GM23248 (cell line): Measurements from ENCODE around the gene HSPD1. TPM values are rescaled to one million over a fixed set of nuclear protein-coding genes. Genes with fewer than 3 reads are reported as not detected.
"Not testable (repeated sequence)": the region's sequence is repeated elsewhere in the genome, so short reads cannot be mapped to it uniquely, and the experiment has no call there.

ENCODE experiments used
- DNase-seq: peaks from one replicate; pipeline ENCODE4 v3.0.0-alpha.2; 2015
- H2AFZ ChIP-seq: fragments of 200-600 bp; sonication (generic); 2 replicates; pipeline ENCODE4 v1.6.1; 2016; ENCODE audit warnings: antibody characterized with exemption
- H3F3A ChIP-seq: fragments of 200-600 bp; sonication (generic); 2 replicates; pipeline ENCODE4 v1.6.1; 2016; ENCODE audit warnings: mild to moderate bottlenecking, antibody characterized with exemption, mixed run types; ENCODE audit not compliant: insufficient read depth
- H3K27ac ChIP-seq: fragments of 200-600 bp; sonication (generic); 2 replicates; pipeline ENCODE4 v1.5.1; 2016; ENCODE audit warnings: mild to moderate bottlenecking
- H3K27me3 ChIP-seq: fragments of 200-600 bp; sonication (generic); replicated peaks from 2 replicates; pipeline ENCODE4 v1.6.1; 2016; ENCODE audit warnings: mild to moderate bottlenecking; ENCODE audit not compliant: insufficient read depth
- H3K36me3 ChIP-seq: fragments of 200-600 bp; sonication (generic); 2 replicates; pipeline ENCODE4 v1.6.1; 2016; ENCODE audit warnings: low read depth, mild to moderate bottlenecking
- H3K4me1 ChIP-seq: fragments of 200-600 bp; sonication (generic); 2 replicates; pipeline ENCODE4 v1.6.1; 2016; ENCODE audit warnings: mild to moderate bottlenecking; ENCODE audit not compliant: insufficient read depth
- H3K4me2 ChIP-seq: fragments of 200-600 bp; sonication (generic); one replicate; pipeline ENCODE4 v1.6.1; 2016; ENCODE audit warnings: mild to moderate bottlenecking; ENCODE audit not compliant: unreplicated experiment
- H3K4me3 ChIP-seq: fragments of 200-600 bp; sonication (generic); 2 replicates; pipeline ENCODE4 v1.5.1; 2016; ENCODE audit warnings: mild to moderate bottlenecking
- H3K79me2 ChIP-seq: fragments of 200-600 bp; sonication (generic); 2 replicates; pipeline ENCODE4 v1.6.1; 2016; ENCODE audit warnings: mild to moderate bottlenecking; ENCODE audit not compliant: insufficient read depth
- H3K9ac ChIP-seq: fragments of 200-600 bp; sonication (generic); 2 replicates; pipeline ENCODE4 v1.6.1; 2016; ENCODE audit warnings: mild to moderate bottlenecking
- H3K9me2 ChIP-seq: fragments of 200-600 bp; sonication (generic); 2 replicates; pipeline ENCODE4 v1.6.1; 2016; ENCODE audit warnings: mixed run types, mild to moderate bottlenecking, moderate library complexity; ENCODE audit not compliant: insufficient read depth
- H3K9me3 ChIP-seq: fragments of 200-600 bp; sonication (generic); one replicate; pipeline ENCODE4 v1.6.1; 2017; ENCODE audit warnings: low read depth
- H4K20me1 ChIP-seq: fragments of 200-600 bp; sonication (generic); 2 replicates; pipeline ENCODE4 v1.6.0; 2016; ENCODE audit not compliant: insufficient read depth
- EZH2 ChIP-seq: fragments of 200-600 bp; sonication (generic); IDR thresholded peaks from 2 replicates; pipeline ENCODE4 v1.6.1; 2018; ENCODE audit warnings: antibody characterized with exemption, mild to moderate bottlenecking; ENCODE audit not compliant: insufficient read depth, poor library complexity, severe bottlenecking
- EZH2phosphoT487 ChIP-seq: fragments of 200-600 bp; sonication (generic); IDR thresholded peaks from 2 replicates; pipeline ENCODE4 v1.6.1; 2018; ENCODE audit warnings: antibody characterized with exemption, moderate library complexity, mild to moderate bottlenecking, low read depth; ENCODE audit not compliant: insufficient read depth
- WGBS, 2 experiments: methylation state at CpG; one replicate each; pipeline ENCODE4 v1.1.6; 2015 to 2017; ENCODE audit warnings: low lambda C conversion rate in 2 of 2, low coverage in 1 of 2; ENCODE audit errors: missing lambda C conversion rate in 2 of 2; 5-methylcytosine and 5-hydroxymethylcytosine counted together
- in situ Hi-C: fragments of 300-500 bp; cut with MboI; formaldehyde crosslinking; loops from 2 replicates; pipeline ENCODE4 v1.15.0; 2020
- polyA plus RNA-seq: library from polyadenylated mRNA; unstranded; fragments of >200 nt; fragmentation: Nextera tagmentation; extraction: Ambion mirVana; gene quantifications from 2 replicates; pipeline ENCODE4 v1.2.1, GENCODE V29; 2016
- total RNA-seq: library from RNA; depleted of rRNA; stranded (reverse); fragments of >200 nt; shearing (Covaris generic); gene quantifications from 2 replicates; pipeline ENCODE4 v1.2.3, GENCODE V29; 2014

Gene HSPD1
- total and polyA plus RNA-seq, 2 experiments from 2014 or later, result 151 to 214 TPM

GRCh38 chr2:197496695-197497094 is 2.9 kb downstream of the HSPD1 start:
- peaks cover 31% of the 10 kb centered on the region for H3F3A ChIP-seq
- H3K27ac ChIP-seq, result no peak overlapping the region
- H3K27me3 ChIP-seq, result no peaks in the 10 kb centered on the region
- peak overlapping the region; percentile 92 for H3K4me2 ChIP-seq
- no peak overlapping the region for H2AFZ ChIP-seq
- H3K4me1 ChIP-seq, result peaks cover 25% of the 10 kb centered on the region
- no peaks in the 10 kb centered on the region for H3K9me2 ChIP-seq
- H3K4me3 ChIP-seq, result no peak overlapping the region
- peaks cover 92% of the 10 kb centered on the region for H3K79me2 ChIP-seq
- TF ChIP-seq EZH2phosphoT487 (no peak), EZH2 (no peak)
- DNase-seq, result no peak
- no peak overlapping the region for H3K9ac ChIP-seq
- H3K9me3 ChIP-seq, result no peaks in the 10 kb centered on the region
- H3K36me3 ChIP-seq, result peaks cover 58% of the 10 kb centered on the region
- H4K20me1 ChIP-seq, result no peaks in the 10 kb centered on the region
- in situ Hi-C loops, result no loop called here

DNA sequence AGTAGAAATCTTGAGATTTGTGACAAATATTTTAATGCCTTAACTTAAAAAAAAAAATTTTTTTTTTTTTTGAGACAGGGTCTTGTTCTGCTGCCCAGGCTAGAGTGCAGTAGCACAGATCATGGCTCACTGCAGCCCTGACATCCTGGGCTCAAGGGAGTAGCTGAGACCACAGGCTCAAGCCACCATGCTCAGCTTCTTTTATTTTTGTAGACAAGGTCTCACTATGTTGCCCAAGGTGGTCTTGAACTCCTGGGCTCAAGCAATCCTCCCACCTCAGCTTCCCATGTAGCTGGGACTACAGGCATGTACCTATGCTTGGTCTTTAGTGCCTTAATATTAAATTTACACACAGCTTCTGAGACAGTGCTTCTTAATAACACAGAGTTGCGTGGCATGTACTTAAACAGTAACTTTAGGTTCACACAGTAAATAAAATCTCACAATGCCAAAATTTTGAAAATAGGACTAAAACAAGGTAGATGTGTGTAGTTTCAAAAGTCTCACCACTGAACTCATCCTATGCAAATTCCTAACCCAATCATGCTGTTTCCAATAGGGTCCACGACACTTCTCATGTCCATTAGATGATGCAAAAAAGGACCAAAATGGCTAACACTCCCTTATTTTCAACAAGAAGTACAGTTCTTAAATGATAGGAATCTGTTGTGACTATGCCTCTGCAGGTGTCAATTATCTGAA is 4.1 kb downstream of the HSPD1 start:
- no peak overlapping the region for H3K9ac ChIP-seq
- H3K36me3 ChIP-seq, result peaks cover 67% of the 10 kb centered on the region
- no peaks in the 10 kb centered on the region for H4K20me1 ChIP-seq
- peaks cover 28% of the 10 kb centered on the region for H3F3A ChIP-seq
- no peak overlapping the region for H3K27ac ChIP-seq
- H2AFZ ChIP-seq, result no peak overlapping the region
- 94 to 98% methylated on average over 2 of the region's 2 CpGs for WGBS, 2 experiments
- no peaks in the 10 kb centered on the region for H3K9me2 ChIP-seq
- H3K4me1 ChIP-seq, result peaks cover 25% of the 10 kb centered on the region
- no peaks in the 10 kb centered on the region for H3K9me3 ChIP-seq
- H3K4me3 ChIP-seq, result no peak overlapping the region
- no peak for DNase-seq
- in situ Hi-C loops, result no loop called here
- no peaks in the 10 kb centered on the region for H3K27me3 ChIP-seq
- H3K4me2 ChIP-seq, result no peak overlapping the region
- H3K79me2 ChIP-seq, result peaks cover 86% of the 10 kb centered on the region
- TF ChIP-seq EZH2 (no peak), EZH2phosphoT487 (no peak)

GRCh38 chr2:197487385-197487784 is 12.3 kb downstream of the HSPD1 start:
- no peak overlapping the region for H3K9ac ChIP-seq
- H3K27me3 ChIP-seq, result no peaks in the 10 kb centered on the region
- no peaks in the 10 kb centered on the region for H3K9me2 ChIP-seq
- DNase-seq, result no peak
- no peak overlapping the region for H2AFZ ChIP-seq
- 95 to 97% methylated on average over 4 of the region's 4 CpGs for WGBS, 2 experiments
- H3K4me3 ChIP-seq, result no peak overlapping the region
- peaks cover 73% of the 10 kb centered on the region for H3K36me3 ChIP-seq
- no peaks in the 10 kb centered on the region for H3K4me1 ChIP-seq
- H3K9me3 ChIP-seq, result no peaks in the 10 kb centered on the region
- in situ Hi-C loops, result no loop called here
- H3F3A ChIP-seq, result peaks cover 86% of the 10 kb centered on the region
- H3K79me2 ChIP-seq, result peaks cover 17% of the 10 kb centered on the region
- no peak overlapping the region for H3K27ac ChIP-seq
- no peaks in the 10 kb centered on the region for H4K20me1 ChIP-seq
- no peak for TF ChIP-seq EZH2
- TF ChIP-seq EZH2phosphoT487, result no peak
- no peak overlapping the region for H3K4me2 ChIP-seq

GRCh38 chr2:197486175-197486574 is 13.5 kb downstream of the HSPD1 start:
- no peak for TF ChIP-seq EZH2
- no peak for TF ChIP-seq EZH2phosphoT487
- no peaks in the 10 kb centered on the region for H3K9me3 ChIP-seq
- H3K9me2 ChIP-seq, result no peaks in the 10 kb centered on the region
- 75 to 81% methylated on average over 2 of the region's 2 CpGs for WGBS, 2 experiments
- peaks cover 62% of the 10 kb centered on the region for H3K36me3 ChIP-seq
- H3F3A ChIP-seq, result peaks cover 77% of the 10 kb centered on the region
- H4K20me1 ChIP-seq, result no peaks in the 10 kb centered on the region
- H3K9ac ChIP-seq, result no peak overlapping the region
- H3K4me1 ChIP-seq, result no peaks in the 10 kb centered on the region
- no peak overlapping the region for H2AFZ ChIP-seq
- H3K4me3 ChIP-seq, result no peak overlapping the region
- DNase-seq, result no peak
- no peak overlapping the region for H3K27ac ChIP-seq
- peaks cover 5% of the 10 kb centered on the region for H3K79me2 ChIP-seq
- H3K4me2 ChIP-seq, result no peak overlapping the region
- in situ Hi-C loops, result no loop called here
- H3K27me3 ChIP-seq, result no peaks in the 10 kb centered on the region

DNA sequence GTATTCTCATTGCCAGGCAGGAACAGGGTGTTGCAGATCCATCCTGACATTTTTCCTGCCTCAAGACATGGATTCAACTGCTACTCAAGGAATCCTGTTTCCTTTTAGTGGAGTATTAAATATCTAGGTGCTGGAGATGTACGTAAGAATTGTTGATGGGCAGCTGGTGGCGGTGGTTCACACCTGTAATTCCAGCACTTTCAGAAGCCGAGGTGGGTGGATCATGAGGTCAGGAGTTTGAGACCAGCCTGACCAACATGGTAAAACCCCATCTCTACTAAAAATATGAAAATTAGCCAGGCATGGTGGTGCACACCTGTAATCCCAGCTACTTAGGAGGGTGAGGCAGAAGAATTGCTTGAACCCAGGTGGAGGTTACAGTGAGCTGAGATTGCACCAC is 15.4 kb downstream of the HSPD1 start:
- H3K9ac ChIP-seq, H3K9me2 ChIP-seq, H3K4me3 ChIP-seq, DNase-seq, H3K27me3 ChIP-seq, H3K9me3 ChIP-seq, H3K4me2 ChIP-seq, H3K27ac ChIP-seq, H2AFZ ChIP-seq, H4K20me1 ChIP-seq, H3K4me1 ChIP-seq, H3K79me2 ChIP-seq, in situ Hi-C loops: not testable (repeated sequence)
- Histone ChIP-seq H3K36me3 (peaks cover 44% of the 10 kb centered on the region), H3F3A (peaks cover 60% of the 10 kb centered on the region)
- WGBS, 2 experiments, result 98 to 99% methylated on average over 3 of the region's 3 CpGs
